ENCODE measurements around the gene COA6.

The COA6 gene, protein sequence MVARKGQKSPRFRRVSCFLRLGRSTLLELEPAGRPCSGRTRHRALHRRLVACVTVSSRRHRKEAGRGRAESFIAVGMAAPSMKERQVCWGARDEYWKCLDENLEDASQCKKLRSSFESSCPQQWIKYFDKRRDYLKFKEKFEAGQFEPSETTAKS

DNA sequence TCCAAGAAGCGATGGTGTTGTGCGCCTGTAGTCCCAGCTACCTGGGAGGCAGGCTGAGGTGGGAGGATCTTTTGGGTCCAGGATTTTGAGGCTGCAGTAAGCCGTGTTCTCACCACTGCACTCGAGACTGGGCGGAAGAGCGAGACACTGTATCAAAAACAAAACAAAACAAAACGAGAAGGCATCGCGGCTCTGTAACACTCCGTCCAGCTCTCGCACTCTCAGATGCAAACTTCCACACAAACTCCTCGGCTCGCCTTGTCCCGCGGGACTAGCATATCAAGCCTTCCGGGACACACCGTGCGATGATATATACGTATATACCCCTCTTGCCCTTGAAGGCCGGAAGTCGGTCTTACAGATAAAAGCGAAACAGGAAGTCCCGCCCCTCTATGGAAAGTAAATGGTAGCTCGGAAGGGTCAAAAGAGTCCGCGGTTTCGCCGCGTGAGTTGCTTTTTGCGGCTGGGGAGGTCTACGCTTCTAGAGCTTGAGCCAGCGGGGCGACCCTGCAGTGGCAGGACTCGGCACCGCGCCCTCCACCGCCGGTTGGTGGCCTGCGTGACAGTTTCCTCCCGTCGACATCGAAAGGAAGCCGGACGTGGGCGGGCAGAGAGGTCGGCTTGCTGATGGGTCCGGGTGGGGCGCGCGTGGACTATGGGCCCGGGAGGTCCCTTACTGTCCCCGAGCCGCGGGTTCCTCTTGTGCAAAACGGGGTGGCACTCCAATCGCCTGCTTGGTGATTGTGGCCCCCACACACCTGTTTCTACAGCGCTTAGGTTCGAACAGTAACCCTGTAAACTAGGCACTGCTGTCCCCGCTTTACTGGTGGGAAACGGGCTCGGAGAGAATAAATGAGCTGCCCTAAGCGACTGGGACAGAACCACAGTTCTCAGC, at the start of gene COA6:
Gene COA6, plus strand, starts transcription at position 393 of the 895 bp plus-strand sequence. Its CDS starts 11 bp downstream, at position 404.
- TF ChIP-seq, protein P1, sequence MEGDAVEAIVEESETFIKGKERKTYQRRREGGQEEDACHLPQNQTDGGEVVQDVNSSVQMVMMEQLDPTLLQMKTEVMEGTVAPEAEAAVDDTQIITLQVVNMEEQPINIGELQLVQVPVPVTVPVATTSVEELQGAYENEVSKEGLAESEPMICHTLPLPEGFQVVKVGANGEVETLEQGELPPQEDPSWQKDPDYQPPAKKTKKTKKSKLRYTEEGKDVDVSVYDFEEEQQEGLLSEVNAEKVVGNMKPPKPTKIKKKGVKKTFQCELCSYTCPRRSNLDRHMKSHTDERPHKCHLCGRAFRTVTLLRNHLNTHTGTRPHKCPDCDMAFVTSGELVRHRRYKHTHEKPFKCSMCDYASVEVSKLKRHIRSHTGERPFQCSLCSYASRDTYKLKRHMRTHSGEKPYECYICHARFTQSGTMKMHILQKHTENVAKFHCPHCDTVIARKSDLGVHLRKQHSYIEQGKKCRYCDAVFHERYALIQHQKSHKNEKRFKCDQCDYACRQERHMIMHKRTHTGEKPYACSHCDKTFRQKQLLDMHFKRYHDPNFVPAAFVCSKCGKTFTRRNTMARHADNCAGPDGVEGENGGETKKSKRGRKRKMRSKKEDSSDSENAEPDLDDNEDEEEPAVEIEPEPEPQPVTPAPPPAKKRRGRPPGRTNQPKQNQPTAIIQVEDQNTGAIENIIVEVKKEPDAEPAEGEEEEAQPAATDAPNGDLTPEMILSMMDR (conservative IDR thresholded peaks at IDR 0.05), result no peak
- peak within 1 kb of the TSS; percentile 96 for H3K27ac ChIP-seq

DNA sequence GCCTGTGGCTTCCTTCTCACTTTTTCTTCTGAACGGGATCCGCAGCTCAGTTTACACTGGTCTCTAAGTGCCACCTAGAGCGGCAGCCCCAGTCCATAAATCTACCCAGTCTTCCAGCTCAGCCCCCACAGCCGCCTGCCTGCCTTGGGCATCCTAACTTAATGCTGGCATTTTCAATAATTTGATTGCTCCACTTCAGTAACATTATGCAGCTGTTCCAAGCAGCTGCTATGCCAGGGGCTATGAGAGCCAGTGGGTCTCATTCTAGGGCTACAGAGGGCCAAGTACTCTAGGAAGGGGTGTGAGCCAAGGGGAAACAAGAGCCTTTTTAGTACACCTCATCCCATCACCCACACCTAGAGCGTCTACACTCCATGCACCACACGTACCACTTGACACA, 48.4 kb upstream of the COA6 start:
- TF ChIP-seq, protein P1 (conservative IDR thresholded peaks at IDR 0.05), result no peak
- no peak overlapping the region for H3K27ac ChIP-seq

DNA sequence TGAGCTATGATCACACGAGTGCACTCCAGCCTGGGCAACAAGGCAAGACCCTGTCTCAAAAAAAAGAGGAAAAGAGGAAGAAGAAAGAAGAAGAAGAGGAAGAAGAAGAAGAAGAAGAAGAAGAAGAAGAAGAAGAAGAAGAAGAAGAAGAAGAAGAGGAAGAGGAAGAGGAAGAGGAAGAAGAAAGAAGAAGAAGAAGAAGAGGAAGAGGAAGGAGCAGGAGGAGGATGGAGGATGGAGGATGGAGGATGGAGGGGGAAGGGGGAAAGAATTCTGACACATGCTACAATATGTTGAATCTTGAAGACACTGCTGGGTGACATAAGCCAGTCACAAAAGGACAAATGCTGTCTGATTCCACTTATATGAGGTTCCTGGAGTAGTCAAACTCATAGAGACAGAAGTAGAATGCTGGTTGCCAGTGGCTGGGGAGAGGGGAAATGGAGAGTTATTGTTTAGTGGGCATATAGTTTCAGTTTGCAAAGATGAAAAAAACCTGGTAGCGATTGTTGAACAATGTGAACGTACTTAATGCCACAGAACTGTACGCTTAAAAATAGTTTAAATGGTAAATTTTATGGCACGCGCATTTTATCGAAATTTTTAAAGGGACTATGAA, 47.3 kb upstream of the COA6 start:
- TF ChIP-seq, protein P1 (conservative IDR thresholded peaks at IDR 0.05), result no peak

DNA sequence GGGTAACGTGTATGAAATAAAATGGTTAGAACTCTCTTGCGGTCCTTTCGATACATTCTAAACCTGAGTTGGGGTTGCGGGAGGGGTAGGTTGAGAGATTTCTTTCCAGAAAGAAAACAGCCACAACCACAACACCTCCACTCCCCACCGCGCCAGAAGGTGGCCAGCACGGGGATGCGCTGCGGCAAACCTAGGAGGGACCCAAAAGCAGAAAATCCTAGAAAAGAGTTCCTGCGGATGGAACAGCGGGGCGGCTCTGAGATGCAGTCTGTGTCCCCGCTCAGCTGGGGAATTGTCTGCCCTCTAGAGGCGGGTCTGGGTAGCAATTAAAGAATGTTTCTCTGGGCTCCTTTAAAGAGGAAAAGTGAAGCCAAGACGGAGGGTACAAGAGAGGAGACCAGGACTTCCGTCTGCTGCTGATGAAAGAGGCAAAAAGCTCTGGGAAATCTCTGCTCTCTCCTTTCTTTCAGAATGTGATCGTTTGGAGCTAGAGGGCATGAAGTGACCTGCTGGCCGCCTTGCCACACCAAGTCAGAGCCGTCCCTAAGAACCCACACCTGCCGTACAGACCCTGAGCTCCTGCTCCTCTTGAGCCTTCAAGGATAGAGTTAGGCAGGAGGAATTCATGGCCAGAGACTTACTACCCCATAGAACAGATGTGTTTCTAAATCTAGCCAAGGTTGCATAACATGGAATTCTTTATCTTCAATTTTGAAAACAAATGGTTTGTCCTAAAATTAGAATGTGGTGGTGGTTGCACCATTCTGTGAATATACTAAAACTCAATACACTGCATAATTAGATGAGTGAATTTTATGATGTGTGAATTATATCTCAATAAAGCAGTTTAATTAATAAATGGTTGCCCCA, 46.5 kb upstream of the COA6 start:
- TF ChIP-seq, protein P1 (conservative IDR thresholded peaks at IDR 0.05), result peak; percentile 91
- H3K27ac ChIP-seq, result no peak overlapping the region

More for the DNA sequence above, 47.3 kb upstream of the COA6 start:
- H3K27ac ChIP-seq, result no peak overlapping the region

DNA sequence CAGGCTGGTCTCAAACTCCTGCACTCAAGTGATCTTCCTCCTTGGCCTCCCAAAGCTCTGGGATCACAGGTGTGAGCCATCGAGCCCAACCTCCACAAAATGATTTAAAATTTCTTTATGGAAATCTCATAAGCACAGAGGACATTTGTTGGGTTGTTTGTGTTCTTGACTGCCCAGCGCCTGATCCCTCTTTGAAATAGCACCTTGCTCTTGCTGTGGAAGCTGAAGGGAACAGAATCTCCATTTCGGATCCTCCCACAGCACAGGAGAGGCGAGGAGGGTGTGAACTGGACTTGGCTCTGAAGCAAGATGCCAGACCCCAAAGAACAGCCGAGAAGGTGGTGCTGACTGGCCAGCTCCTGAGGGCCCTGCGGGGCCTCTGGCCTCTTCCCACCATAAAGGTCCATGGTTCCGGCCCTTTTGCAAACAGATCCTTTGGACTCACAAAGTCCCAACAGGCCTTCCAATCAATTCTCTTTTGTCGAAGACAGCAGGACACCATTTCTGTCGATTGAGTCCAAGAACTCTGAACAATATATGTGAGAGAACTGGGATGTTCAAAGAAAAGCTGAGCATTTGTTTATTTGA, 45.6 kb upstream of the COA6 start:
- H3K27ac ChIP-seq, result no peak overlapping the region
- TF ChIP-seq, protein P1 (conservative IDR thresholded peaks at IDR 0.05), result no peak

DNA sequence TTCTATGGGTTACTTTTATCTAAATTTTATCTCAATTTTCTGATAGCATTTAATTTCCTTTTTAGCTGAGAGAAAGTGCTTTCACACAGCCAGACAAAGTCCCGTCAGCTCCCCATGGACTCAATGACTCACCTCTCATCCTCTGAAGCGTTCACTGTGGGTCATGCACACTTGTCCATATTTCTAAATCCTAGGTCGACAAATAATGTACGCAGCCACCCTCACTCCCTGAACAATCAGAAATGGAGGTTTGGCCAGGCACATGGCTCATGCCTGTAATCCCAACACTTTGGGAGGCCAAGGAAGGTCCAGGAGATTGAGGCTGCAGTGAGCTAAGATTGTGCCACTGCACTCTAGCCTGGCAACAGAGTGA, 42.4 kb upstream of the COA6 start:
- no peak overlapping the region for H3K27ac ChIP-seq
- TF ChIP-seq, protein P1 (conservative IDR thresholded peaks at IDR 0.05), result no peak
